Measurements from ENCODE around the gene SPAG7.

The SPAG7 gene

DNA sequence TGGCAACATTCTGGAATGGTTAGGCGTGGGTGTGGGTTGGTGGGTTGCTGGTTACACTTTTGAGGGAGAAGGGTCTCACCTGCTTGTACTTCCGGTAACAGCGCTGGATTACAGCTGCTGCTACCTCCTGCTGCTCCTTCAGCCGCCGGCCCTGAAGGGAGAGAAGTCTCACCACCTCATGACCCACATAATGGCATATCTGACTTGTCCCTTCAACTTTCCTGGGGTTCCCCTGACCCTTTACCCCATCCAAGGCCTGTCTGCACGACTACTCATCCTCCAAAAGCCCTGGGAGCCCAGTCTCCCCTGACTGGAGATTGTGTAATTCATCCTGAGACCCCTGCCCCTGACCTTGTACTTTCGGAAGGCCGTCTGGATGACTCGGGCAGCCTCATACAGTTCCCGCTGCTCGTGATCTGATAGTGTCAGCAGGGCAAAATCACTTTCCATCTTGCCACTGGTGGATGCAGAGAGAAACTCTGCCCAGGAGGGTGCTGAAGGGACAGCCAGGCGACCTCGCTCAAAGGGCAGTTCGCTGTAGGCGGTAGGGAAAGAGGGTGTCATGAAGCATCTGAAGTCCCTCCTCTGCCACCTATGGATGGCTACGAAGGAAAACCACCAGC lies 2.0 kb upstream of the SPAG7 start:
- H3K27me3 ChIP-seq (ENCODE audit: control insufficient read depth in 3 of 3, insufficient read depth in 3 of 3, low read depth in 1 of 3, low read length in 3 of 3): no peaks in the 10 kb centered on the region
- peaks cover 6 to 15% of the 10 kb centered on the region in 2 donors for H3K4me1 ChIP-seq (ENCODE audit: control insufficient read depth in 2 of 2, insufficient read depth in 1 of 2, low read depth in 1 of 2, low read length in 2 of 2)
- no peak overlapping the region for H3K4me2 ChIP-seq (ENCODE audit: insufficient read depth, low read length, poor library complexity, severe bottlenecking)
- H3K9me3 ChIP-seq (replicated peaks in 1 of 2; ENCODE audit: control insufficient read depth in 2 of 2, insufficient read depth in 1 of 2, low read depth in 1 of 2, low read length in 2 of 2): peaks cover 5 to 9% of the 10 kb centered on the region in 2 donors
- no peak overlapping the region for H3K27ac ChIP-seq (replicated peaks; ENCODE audit: low read length)
- no peak overlapping the region for H2BK5ac ChIP-seq (ENCODE audit: low read length)
- no peak overlapping the region for H2AK5ac ChIP-seq (ENCODE audit: low read depth, low read length)
- H2BK15ac ChIP-seq (ENCODE audit: low read length): no peak overlapping the region
- no peak overlapping the region for H3K9ac ChIP-seq (ENCODE audit: low read depth, low read length, poor library complexity)
- WGBS, 2 donors (ENCODE audit: extremely low coverage in 2 of 2, insufficient read length in 2 of 2, insufficient replicate concordance in 1 of 2): no CpG with 5 or more reads among the region's 16 CpGs
- no peak overlapping the region for H2AFZ ChIP-seq (ENCODE audit: low read length)
- H3K14ac ChIP-seq (ENCODE audit: low read length): no peak overlapping the region
- no peak overlapping the region for H2BK120ac ChIP-seq (ENCODE audit: low read depth, low read length)
- no peak for DNase-seq (ENCODE audit: low spot score)
- no peak overlapping the region for H4K91ac ChIP-seq (ENCODE audit: low read depth, low read length, poor library complexity)
- no peak overlapping the region for H2BK12ac ChIP-seq (ENCODE audit: low read length)
- no peak overlapping the region for H3K23ac ChIP-seq (ENCODE audit: low read depth, low read length, poor library complexity)
- no peak overlapping the region for H3K18ac ChIP-seq (ENCODE audit: low read length)
- peak overlapping the region; percentile 10 to 67 for H3K4me3 ChIP-seq (ENCODE audit: low read length in 2 of 2)
- no peak overlapping the region for H3K4ac ChIP-seq (ENCODE audit: low read length)
- H3K36me3 ChIP-seq (replicated peaks in 1 of 2; ENCODE audit: control insufficient read depth in 2 of 2, insufficient read depth in 2 of 2, low read length in 2 of 2): peaks cover 11 to 28% of the 10 kb centered on the region in 2 donors
- H4K8ac ChIP-seq (ENCODE audit: low read depth, low read length): no peak overlapping the region
- H3K79me1 ChIP-seq (ENCODE audit: low read depth, low read length): peaks cover 2% of the 10 kb centered on the region

GRCh38 chr17:4969047-4969550 lies 1.5 kb upstream of the SPAG7 start:
- Histone ChIP-seq H3K4me2 (ENCODE audit: insufficient read depth, low read length, poor library complexity, severe bottlenecking) (peak overlapping the region; percentile 80), H3K27me3 (ENCODE audit: control insufficient read depth in 3 of 3, insufficient read depth in 3 of 3, low read depth in 1 of 3, low read length in 3 of 3) (no peaks in the 10 kb centered on the region), H2BK120ac (ENCODE audit: low read depth, low read length) (no peak overlapping the region), H3K9me3 (replicated peaks in 1 of 2; ENCODE audit: control insufficient read depth in 2 of 2, insufficient read depth in 1 of 2, low read depth in 1 of 2, low read length in 2 of 2) (peaks cover 3 to 9% of the 10 kb centered on the region in 2 donors), H3K14ac (ENCODE audit: low read length) (peak overlapping the region; percentile 11), H2AK5ac (ENCODE audit: low read depth, low read length) (peak overlapping the region; percentile 59), H3K23ac (ENCODE audit: low read depth, low read length, poor library complexity) (no peak overlapping the region), H2BK15ac (ENCODE audit: low read length) (peak overlapping the region; percentile 96), H3K9ac (ENCODE audit: low read depth, low read length, poor library complexity) (peak overlapping the region; percentile 94), H3K4me1 (ENCODE audit: control insufficient read depth in 2 of 2, insufficient read depth in 1 of 2, low read depth in 1 of 2, low read length in 2 of 2) (peaks cover 6 to 15% of the 10 kb centered on the region in 2 donors), H2BK5ac (ENCODE audit: low read length) (peak overlapping the region; percentile 97), H3K79me1 (ENCODE audit: low read depth, low read length) (peaks cover 2% of the 10 kb centered on the region), H3K18ac (ENCODE audit: low read length) (peak overlapping the region; percentile 99), H2BK12ac (ENCODE audit: low read length) (no peak overlapping the region), H3K36me3 (replicated peaks in 1 of 2; ENCODE audit: control insufficient read depth in 2 of 2, insufficient read depth in 2 of 2, low read length in 2 of 2) (peaks cover 9 to 28% of the 10 kb centered on the region in 2 donors), H2AFZ (ENCODE audit: low read length) (peak overlapping the region; percentile 84), H3K4ac (ENCODE audit: low read length) (no peak overlapping the region), H3K27ac (replicated peaks; ENCODE audit: low read length) (peak overlapping the region; percentile 82), H4K91ac (ENCODE audit: low read depth, low read length, poor library complexity) (no peak overlapping the region), H3K4me3 (ENCODE audit: low read length in 2 of 2) (peak overlapping the region; percentile 67 to 85), H4K8ac (ENCODE audit: low read depth, low read length) (peak overlapping the region; percentile 52)
- no peak for DNase-seq (ENCODE audit: low spot score)
- WGBS, 2 donors (ENCODE audit: extremely low coverage in 2 of 2, insufficient read length in 2 of 2, insufficient replicate concordance in 1 of 2): no CpG with 5 or more reads among the region's 15 CpGs

DNA sequence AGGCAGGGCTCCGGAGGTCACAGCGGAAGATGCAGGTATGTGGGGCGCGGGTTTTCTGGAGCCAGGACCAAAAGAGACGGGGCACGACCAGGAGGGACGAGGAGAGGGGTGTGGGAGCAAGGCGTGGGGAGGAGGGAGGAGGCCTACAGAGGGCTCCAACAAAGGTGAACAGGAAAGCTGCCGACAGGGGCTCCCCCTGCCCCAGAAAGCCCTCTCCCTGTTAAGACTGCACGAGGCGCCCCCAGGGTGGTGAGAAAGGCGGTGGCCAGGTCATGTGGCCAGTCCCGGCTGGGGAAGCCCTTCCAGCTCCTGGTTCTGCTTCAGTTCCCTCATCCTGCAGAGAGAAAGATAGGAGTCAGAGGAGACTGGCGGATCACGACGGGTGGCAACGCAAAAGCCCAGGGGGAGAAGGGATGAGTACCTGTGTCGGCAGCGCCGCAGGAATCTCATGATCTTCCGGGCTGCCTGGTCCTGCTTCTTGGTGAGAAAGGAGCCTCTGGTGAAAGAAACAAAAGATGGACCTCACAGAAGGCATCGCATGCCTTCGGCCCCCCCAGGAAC lies 949 bp upstream of the SPAG7 start:
- Histone ChIP-seq H3K4me1 (ENCODE audit: control insufficient read depth in 2 of 2, insufficient read depth in 1 of 2, low read depth in 1 of 2, low read length in 2 of 2) (peaks cover 6 to 15% of the 10 kb centered on the region in 2 donors), H4K8ac (ENCODE audit: low read depth, low read length) (peak overlapping the region; percentile 52), H3K9ac (ENCODE audit: low read depth, low read length, poor library complexity) (peak overlapping the region; percentile 94), H2BK120ac (ENCODE audit: low read depth, low read length) (no peak overlapping the region), H2AFZ (ENCODE audit: low read length) (peak overlapping the region; percentile 84), H3K79me1 (ENCODE audit: low read depth, low read length) (peaks cover 2% of the 10 kb centered on the region), H3K14ac (ENCODE audit: low read length) (peak overlapping the region; percentile 94), H4K91ac (ENCODE audit: low read depth, low read length, poor library complexity) (no peak overlapping the region), H2BK15ac (ENCODE audit: low read length) (peak overlapping the region; percentile 96), H3K36me3 (replicated peaks in 1 of 2; ENCODE audit: control insufficient read depth in 2 of 2, insufficient read depth in 2 of 2, low read length in 2 of 2) (peaks cover 8 to 28% of the 10 kb centered on the region in 2 donors), H3K23ac (ENCODE audit: low read depth, low read length, poor library complexity) (peak overlapping the region; percentile 81), H3K4me3 (ENCODE audit: low read length in 2 of 2) (peak overlapping the region; percentile 67 to 85), H2BK12ac (ENCODE audit: low read length) (no peak overlapping the region), H3K4ac (ENCODE audit: low read length) (peak overlapping the region; percentile 90), H3K4me2 (ENCODE audit: insufficient read depth, low read length, poor library complexity, severe bottlenecking) (peak overlapping the region; percentile 80), H2AK5ac (ENCODE audit: low read depth, low read length) (peak overlapping the region; percentile 59), H3K27ac (replicated peaks; ENCODE audit: low read length) (peak overlapping the region; percentile 82), H3K9me3 (replicated peaks in 1 of 2; ENCODE audit: control insufficient read depth in 2 of 2, insufficient read depth in 1 of 2, low read depth in 1 of 2, low read length in 2 of 2) (peaks cover 3 to 9% of the 10 kb centered on the region in 2 donors), H2BK5ac (ENCODE audit: low read length) (peak overlapping the region; percentile 97), H3K27me3 (ENCODE audit: control insufficient read depth in 3 of 3, insufficient read depth in 3 of 3, low read depth in 1 of 3, low read length in 3 of 3) (no peaks in the 10 kb centered on the region), H3K18ac (ENCODE audit: low read length) (peak overlapping the region; percentile 99)
- WGBS, 2 donors (ENCODE audit: extremely low coverage in 2 of 2, insufficient read length in 2 of 2, insufficient replicate concordance in 1 of 2): no CpG with 5 or more reads among the region's 23 CpGs
- no peak for DNase-seq (ENCODE audit: low spot score)

GRCh38 chr17:4966844-4967538 lies 626 bp downstream of the SPAG7 start:
- Histone ChIP-seq H3K14ac (ENCODE audit: low read length) (peak overlapping the region; percentile 90), H2AFZ (ENCODE audit: low read length) (peak overlapping the region; percentile 74), H4K8ac (ENCODE audit: low read depth, low read length) (no peak overlapping the region), H3K4me2 (ENCODE audit: insufficient read depth, low read length, poor library complexity, severe bottlenecking) (peak overlapping the region; percentile 95), H3K27me3 (ENCODE audit: control insufficient read depth in 3 of 3, insufficient read depth in 3 of 3, low read depth in 1 of 3, low read length in 3 of 3) (no peaks in the 10 kb centered on the region), H3K18ac (ENCODE audit: low read length) (peak overlapping the region; percentile 97), H3K9ac (ENCODE audit: low read depth, low read length, poor library complexity) (peak overlapping the region; percentile 92), H2AK5ac (ENCODE audit: low read depth, low read length) (peak overlapping the region; percentile 99), H2BK15ac (ENCODE audit: low read length) (peak overlapping the region; percentile 98), H2BK120ac (ENCODE audit: low read depth, low read length) (peak overlapping the region; percentile 67), H3K79me1 (ENCODE audit: low read depth, low read length) (peaks cover 2% of the 10 kb centered on the region), H3K9me3 (replicated peaks in 1 of 2; ENCODE audit: control insufficient read depth in 2 of 2, insufficient read depth in 1 of 2, low read depth in 1 of 2, low read length in 2 of 2) (peaks cover 3 to 9% of the 10 kb centered on the region in 2 donors), H3K23ac (ENCODE audit: low read depth, low read length, poor library complexity) (peak overlapping the region; percentile 81), H2BK5ac (ENCODE audit: low read length) (peak overlapping the region; percentile 97), H4K91ac (ENCODE audit: low read depth, low read length, poor library complexity) (peak overlapping the region; percentile 69), H3K4me1 (ENCODE audit: control insufficient read depth in 2 of 2, insufficient read depth in 1 of 2, low read depth in 1 of 2, low read length in 2 of 2) (peaks cover 6 to 15% of the 10 kb centered on the region in 2 donors), H3K27ac (replicated peaks; ENCODE audit: low read length) (peak overlapping the region; percentile 98), H3K36me3 (replicated peaks in 1 of 2; ENCODE audit: control insufficient read depth in 2 of 2, insufficient read depth in 2 of 2, low read length in 2 of 2) (peaks cover 6 to 36% of the 10 kb centered on the region in 2 donors), H3K4me3 (ENCODE audit: low read length in 2 of 2) (peak overlapping the region; percentile 67 to 91), H2BK12ac (ENCODE audit: low read length) (no peak overlapping the region), H3K4ac (ENCODE audit: low read length) (peak overlapping the region; percentile 85)
- peak; percentile 99 for DNase-seq (ENCODE audit: low spot score)
- WGBS, 2 donors (ENCODE audit: extremely low coverage in 2 of 2, insufficient read length in 2 of 2, insufficient replicate concordance in 1 of 2): no CpG with 5 or more reads among the region's 42 CpGs

Data from neuronal stem cell (in vitro differentiated cells).